ENCODE results near the gene ZSWIM8.
"Not testable (repeated sequence)": the region's sequence is repeated elsewhere in the genome, so short reads cannot be mapped to it uniquely, and the experiment has no call there.

ZSWIM8 gene

GRCh38 chr10:73781879-73782748, 3.3 kb upstream of the ZSWIM8 start, which contains the start of gene CHCHD1:
TSS of gene CHCHD1 (plus strand) at chr10:73782048. CDS start at chr10:73782076, 28 bp downstream.
- H3K27ac Mint-ChIP-seq: peak within 1 kb of the TSS; percentile 100
- peak within 1 kb of the TSS; percentile 100 for H3K4me3 Mint-ChIP-seq
- peaks cover 45% of the 10 kb centered on the region for H3K4me1 Mint-ChIP-seq (ENCODE audit: low read depth)
- peaks cover 25% of the 10 kb centered on the region for H3K36me3 Mint-ChIP-seq (ENCODE audit: low read depth)
- H3K9me3 Mint-ChIP-seq: no peaks in the 10 kb centered on the region
- H3K27me3 Mint-ChIP-seq (ENCODE audit: low read depth): no peaks in the 10 kb centered on the region

GRCh38 chr10:73782749-73783085, 2.7 kb upstream of the ZSWIM8 start:
- Mint-ChIP-seq H3K27me3 (ENCODE audit: low read depth) (no peaks in the 10 kb centered on the region), H3K4me1 (ENCODE audit: low read depth) (peaks cover 44% of the 10 kb centered on the region), H3K36me3 (ENCODE audit: low read depth) (peaks cover 25% of the 10 kb centered on the region), H3K4me3 (peak overlapping the region; percentile 100), H3K9me3 (no peaks in the 10 kb centered on the region), H3K27ac (peak overlapping the region; percentile 100)

- Mint-ChIP-seq H3K4me1 (ENCODE audit: low read depth) (peaks cover 35% of the 10 kb centered on the region), H3K36me3 (ENCODE audit: low read depth) (peaks cover 23% of the 10 kb centered on the region), H3K9me3 (no peaks in the 10 kb centered on the region), H3K4me3 (peak overlapping the region; percentile 93), H3K27ac (peak overlapping the region; percentile 98), H3K27me3 (ENCODE audit: low read depth) (no peaks in the 10 kb centered on the region)
Observed at GRCh38 chr10:73785721-73786511, 510 bp downstream of the ZSWIM8 start.

- Mint-ChIP-seq H3K4me3 (peak overlapping the region; percentile 90), H3K36me3 (ENCODE audit: low read depth) (peaks cover 28% of the 10 kb centered on the region), H3K27me3 (ENCODE audit: low read depth) (no peaks in the 10 kb centered on the region), H3K27ac (peak overlapping the region; percentile 86), H3K4me1 (ENCODE audit: low read depth) (peaks cover 34% of the 10 kb centered on the region), H3K9me3 (no peaks in the 10 kb centered on the region)
Observed at GRCh38 chr10:73786512-73786885, 1.1 kb downstream of the ZSWIM8 start.

- H3K27ac Mint-ChIP-seq; H3K27me3 Mint-ChIP-seq (ENCODE audit: low read depth); H3K9me3 Mint-ChIP-seq: not testable (repeated sequence)
- peaks cover 30% of the 10 kb centered on the region for H3K4me1 Mint-ChIP-seq (ENCODE audit: low read depth)
- peak overlapping the region; percentile 58 for H3K4me3 Mint-ChIP-seq
- H3K36me3 Mint-ChIP-seq (ENCODE audit: low read depth): peaks cover 27% of the 10 kb centered on the region
Observed at GRCh38 chr10:73787031-73787800, 1.8 kb downstream of the ZSWIM8 start.

- Mint-ChIP-seq H3K9me3 (no peaks in the 10 kb centered on the region), H3K36me3 (ENCODE audit: low read depth) (peaks cover 35% of the 10 kb centered on the region), H3K27ac (no peak overlapping the region), H3K4me1 (ENCODE audit: low read depth) (peaks cover 22% of the 10 kb centered on the region), H3K27me3 (ENCODE audit: low read depth) (no peaks in the 10 kb centered on the region), H3K4me3 (no peak overlapping the region)
Observed at GRCh38 chr10:73788864-73789658, 3.7 kb downstream of the ZSWIM8 start.

GRCh38 chr10:73789659-73790055, 4.3 kb downstream of the ZSWIM8 start:
- no peaks in the 10 kb centered on the region for H3K27me3 Mint-ChIP-seq (ENCODE audit: low read depth)
- no peaks in the 10 kb centered on the region for H3K9me3 Mint-ChIP-seq
- H3K4me1 Mint-ChIP-seq (ENCODE audit: low read depth): peaks cover 22% of the 10 kb centered on the region
- no peak overlapping the region for H3K4me3 Mint-ChIP-seq
- peaks cover 41% of the 10 kb centered on the region for H3K36me3 Mint-ChIP-seq (ENCODE audit: low read depth)
- no peak overlapping the region for H3K27ac Mint-ChIP-seq

GRCh38 chr10:73790886-73791625, 5.7 kb downstream of the ZSWIM8 start:
- Mint-ChIP-seq H3K27ac (no peak overlapping the region), H3K4me1 (ENCODE audit: low read depth) (peaks cover 16% of the 10 kb centered on the region), H3K4me3 (no peak overlapping the region), H3K9me3 (no peaks in the 10 kb centered on the region), H3K27me3 (ENCODE audit: low read depth) (no peaks in the 10 kb centered on the region), H3K36me3 (ENCODE audit: low read depth) (peaks cover 46% of the 10 kb centered on the region)

- Mint-ChIP-seq H3K9me3 (no peaks in the 10 kb centered on the region), H3K27me3 (ENCODE audit: low read depth) (no peaks in the 10 kb centered on the region), H3K4me3 (no peak overlapping the region), H3K27ac (no peak overlapping the region), H3K36me3 (ENCODE audit: low read depth) (peaks cover 48% of the 10 kb centered on the region), H3K4me1 (ENCODE audit: low read depth) (peaks cover 9% of the 10 kb centered on the region)
Observed at GRCh38 chr10:73791871-73792400, 6.5 kb downstream of the ZSWIM8 start.

- peak overlapping the region; percentile 67 for H3K27ac Mint-ChIP-seq
- peaks cover 56% of the 10 kb centered on the region for H3K36me3 Mint-ChIP-seq (ENCODE audit: low read depth)
- no peaks in the 10 kb centered on the region for H3K9me3 Mint-ChIP-seq
- H3K4me1 Mint-ChIP-seq (ENCODE audit: low read depth): peaks cover 5% of the 10 kb centered on the region
- H3K4me3 Mint-ChIP-seq: no peak overlapping the region
- no peaks in the 10 kb centered on the region for H3K27me3 Mint-ChIP-seq (ENCODE audit: low read depth)
Observed at GRCh38 chr10:73793456-73793855, 8.1 kb downstream of the ZSWIM8 start.

- H3K27me3 Mint-ChIP-seq (ENCODE audit: low read depth); H3K27ac Mint-ChIP-seq: not testable (repeated sequence)
- H3K36me3 Mint-ChIP-seq (ENCODE audit: low read depth): peaks cover 53% of the 10 kb centered on the region
Observed at GRCh38 chr10:73795491-73795890, 10.1 kb downstream of the ZSWIM8 start.

GRCh38 chr10:73796035-73796434, 10.6 kb downstream of the ZSWIM8 start:
- H3K27ac Mint-ChIP-seq; H3K4me1 Mint-ChIP-seq (ENCODE audit: low read depth); H3K9me3 Mint-ChIP-seq; H3K27me3 Mint-ChIP-seq (ENCODE audit: low read depth); H3K4me3 Mint-ChIP-seq: not testable (repeated sequence)
- H3K36me3 Mint-ChIP-seq (ENCODE audit: low read depth): peaks cover 50% of the 10 kb centered on the region

More at GRCh38 chr10:73795491-73795890, 10.1 kb downstream of the ZSWIM8 start:
- H3K9me3 Mint-ChIP-seq; H3K4me1 Mint-ChIP-seq (ENCODE audit: low read depth); H3K4me3 Mint-ChIP-seq: not testable (repeated sequence)

GRCh38 chr10:73796766-73797165, 11.4 kb downstream of the ZSWIM8 start:
- Mint-ChIP-seq H3K4me1 (ENCODE audit: low read depth) (peaks cover 3% of the 10 kb centered on the region), H3K27me3 (ENCODE audit: low read depth) (no peaks in the 10 kb centered on the region), H3K9me3 (no peaks in the 10 kb centered on the region), H3K36me3 (ENCODE audit: low read depth) (peaks cover 49% of the 10 kb centered on the region), H3K4me3 (no peak overlapping the region), H3K27ac (no peak overlapping the region)

Measured in T-helper 1 cell treated with Interleukin-12 subunit alpha and Interleukin-12 subunit beta and Interleukin-4 antibody, amounts not matched to agents 30 μg/mL and 1 μg/mL, for 36 hours (primary cell).